ENCODE measurements around the gene GNLY.

DNA sequence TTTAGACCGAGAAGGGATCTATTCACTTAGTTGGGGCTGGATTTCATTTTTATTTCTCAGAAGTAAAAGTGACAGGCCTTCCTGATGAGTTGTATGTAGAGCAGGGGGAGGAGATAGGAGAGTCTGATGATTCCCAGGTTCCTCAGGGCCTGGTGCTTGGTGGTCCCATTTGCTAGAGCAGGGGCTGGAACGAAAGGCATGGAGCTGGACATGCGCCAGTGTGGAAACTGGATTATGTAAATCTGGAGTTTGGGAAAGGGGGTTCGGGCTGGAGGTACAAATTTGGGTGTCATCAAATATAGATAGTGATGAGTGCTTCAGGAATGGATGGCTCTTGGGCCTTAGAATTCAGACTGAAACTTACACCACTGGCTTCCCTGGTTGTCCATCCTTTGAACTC is 27.5 kb downstream of the GNLY start:
- no peak for TF ChIP-seq CTCF (IDR thresholded peaks at IDR 0.05; ENCODE audit: low read depth, low read length)
- TF ChIP-seq MAX (IDR thresholded peaks at IDR 0.05; ENCODE audit: low read depth, low read length), result no peak
